Kidney (tissue), 14 donors: ENCODE results near the gene IPP. TPM values are rescaled to one million over a fixed set of nuclear protein-coding genes. Genes with fewer than 3 reads are reported as not detected.
"Not testable (repeated sequence)": the region's sequence is repeated elsewhere in the genome, so short reads cannot be mapped to it uniquely, and the experiment has no call there.

Experiments used
- DNase-seq, 5 donors: peaks; one replicate each; pipeline ENCODE4 v3.0.0-alpha.2; 2013 to 2020
- FAIRE-seq: peaks from 2 replicates; lab custom pipeline; 2012; peaks lifted over from hg19 to GRCh38; lab: Jason Lieb, UNC
- H3K27ac ChIP-seq, 2 donors: one replicate each; pipeline ENCODE4 v1.7.0; 2013; ENCODE audit warnings: low read depth in 2 of 2, low read length in 2 of 2, inconsistent platforms in 1 of 2
- H3K27me3 ChIP-seq: one replicate; pipeline ENCODE4 v1.7.1; 2013; ENCODE audit warnings: low read length, inconsistent platforms; ENCODE audit not compliant: control insufficient read depth, insufficient read depth
- H3K36me3 ChIP-seq, 3 donors: one replicate each; pipeline versions ENCODE4 v1.7.0 to v1.7.1; 2013; ENCODE audit warnings: low read length in 3 of 3, control low read depth in 1 of 3, inconsistent platforms in 1 of 3; ENCODE audit not compliant: insufficient read depth in 3 of 3, control insufficient read depth in 2 of 3
- H3K4me1 ChIP-seq, 3 donors: one replicate each; pipeline versions ENCODE4 v1.7.0 to v1.7.1; 2013; ENCODE audit warnings: low read length in 3 of 3, inconsistent platforms in 1 of 3, low read depth in 1 of 3; ENCODE audit not compliant: control insufficient read depth in 2 of 3, insufficient read depth in 2 of 3
- H3K4me3 ChIP-seq, 3 donors: one replicate each; pipeline versions ENCODE4 v1.7.0 to v1.8.1; 2013; ENCODE audit warnings: low read length in 3 of 3, control low read depth in 1 of 3, inconsistent platforms in 1 of 3
- H3K9ac ChIP-seq, 3 donors: one replicate each; pipeline versions ENCODE4 v1.7.0 to v1.7.1; 2013; ENCODE audit warnings: low read length in 3 of 3, control low read depth in 1 of 3, inconsistent platforms in 1 of 3
- H3K9me3 ChIP-seq, 3 donors: one replicate each; pipeline versions ENCODE4 v1.7.0 to v1.7.1; 2013; ENCODE audit warnings: low read length in 3 of 3, control low read depth in 1 of 3, inconsistent platforms in 1 of 3; ENCODE audit not compliant: control insufficient read depth in 2 of 3, insufficient read depth in 1 of 3
- intact Hi-C: fragments of 100-400 bp; cut with DNase I; formaldehyde crosslinking; loops from one replicate; pipeline ENCODE4 v1.11.1; 2022
- polyA plus RNA-seq: library from polyadenylated mRNA; stranded (reverse); fragments of 350-450 nt; fragmentation: Illumina TruSeq; extraction: RNeasy Lipid Tissue Mini Kit (QIAGEN cat#74804); gene quantifications from one replicate; pipeline ENCODE4 v1.2.3, GENCODE V29; 2014; ENCODE audit warnings: low read depth, low replicate concordance; ENCODE audit not compliant: insufficient read depth
- total RNA-seq: library from RNA; stranded (reverse); fragmentation: NEBNext Ultra II Directional; extraction: Animal tissue kit (Norgen Biotek cat#: 25700); gene quantifications from one replicate; pipeline ENCODE4 v1.2.1, GENCODE V29; 2021
- TF ChIP-seq, protein P1 (sequence below): IDR thresholded peaks from 3 replicates; pipeline ENCODE4 v1.5.1; 2012; ENCODE audit warnings: mild to moderate bottlenecking, moderate library complexity, borderline replicate concordance; ENCODE audit not compliant: insufficient read depth; ENCODE audit errors: extremely low read depth
- donor health status: control.
- donor health status: control.
- donor health status: control.
- donor health status: control.
- donor health status: control.
- donor health status: DM: yes; HTN: yes; CAD: no.
- donor health status: Normal renal cell carcinoma (clear cell type).

Gene IPP
- total and polyA plus RNA-seq, 2 donors from 2014 or later: 6.3 to 20.0 TPM

DNA sequence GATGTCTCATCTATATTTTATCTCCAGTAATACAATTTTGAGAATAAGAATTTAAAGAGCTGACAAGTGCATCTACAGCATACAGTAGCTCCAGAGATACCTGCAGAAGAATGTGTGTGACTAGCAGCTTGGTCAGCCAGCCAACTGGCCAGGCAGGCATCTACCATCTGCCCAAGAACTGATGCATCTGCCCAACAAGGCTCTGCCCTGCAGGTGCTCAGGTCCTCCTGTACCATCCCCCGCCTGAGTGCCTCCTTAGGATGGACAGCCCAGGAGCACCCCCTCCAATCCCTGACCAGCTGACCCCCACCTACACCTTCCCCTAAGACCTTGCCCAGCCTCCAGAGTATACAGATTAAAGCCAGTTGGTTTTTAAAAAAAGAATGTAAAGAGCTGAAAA, 32.2 kb downstream of the IPP start:
- TF ChIP-seq, protein P1, sequence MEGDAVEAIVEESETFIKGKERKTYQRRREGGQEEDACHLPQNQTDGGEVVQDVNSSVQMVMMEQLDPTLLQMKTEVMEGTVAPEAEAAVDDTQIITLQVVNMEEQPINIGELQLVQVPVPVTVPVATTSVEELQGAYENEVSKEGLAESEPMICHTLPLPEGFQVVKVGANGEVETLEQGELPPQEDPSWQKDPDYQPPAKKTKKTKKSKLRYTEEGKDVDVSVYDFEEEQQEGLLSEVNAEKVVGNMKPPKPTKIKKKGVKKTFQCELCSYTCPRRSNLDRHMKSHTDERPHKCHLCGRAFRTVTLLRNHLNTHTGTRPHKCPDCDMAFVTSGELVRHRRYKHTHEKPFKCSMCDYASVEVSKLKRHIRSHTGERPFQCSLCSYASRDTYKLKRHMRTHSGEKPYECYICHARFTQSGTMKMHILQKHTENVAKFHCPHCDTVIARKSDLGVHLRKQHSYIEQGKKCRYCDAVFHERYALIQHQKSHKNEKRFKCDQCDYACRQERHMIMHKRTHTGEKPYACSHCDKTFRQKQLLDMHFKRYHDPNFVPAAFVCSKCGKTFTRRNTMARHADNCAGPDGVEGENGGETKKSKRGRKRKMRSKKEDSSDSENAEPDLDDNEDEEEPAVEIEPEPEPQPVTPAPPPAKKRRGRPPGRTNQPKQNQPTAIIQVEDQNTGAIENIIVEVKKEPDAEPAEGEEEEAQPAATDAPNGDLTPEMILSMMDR: no peak
- Histone ChIP-seq H3K36me3 (peaks cover 3 to 6% (median 4%) of the 10 kb centered on the region in 3 donors), H3K9me3 (no peaks in the 10 kb centered on the region), H3K4me3 (no peak overlapping the region), H3K27me3 (no peaks in the 10 kb centered on the region), H3K9ac (no peak overlapping the region), H3K4me1 (no peaks in the 10 kb centered on the region), H3K27ac (no peak overlapping the region)
- intact Hi-C loops: no loop called here
- FAIRE-seq (no peak), DNase-seq (no peak)

DNA sequence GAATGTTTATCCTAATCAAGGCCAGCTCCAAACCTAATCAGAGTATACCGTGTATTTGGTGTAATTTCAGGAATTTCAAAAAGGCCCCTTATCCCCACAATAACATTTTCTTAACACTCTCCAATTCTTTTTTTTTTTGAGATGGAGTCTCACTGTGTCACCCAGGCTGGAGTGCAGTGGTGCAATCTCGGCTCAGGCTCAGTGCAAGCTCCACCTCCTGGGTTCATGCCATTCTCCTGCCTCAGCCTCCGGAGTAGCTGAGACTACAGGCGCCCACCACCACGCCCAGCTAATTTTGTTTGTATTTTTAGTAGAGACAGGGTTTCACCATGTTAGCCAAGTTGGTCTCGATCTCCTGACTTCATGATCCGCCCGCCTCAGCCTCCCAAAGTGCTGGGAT, 33.1 kb downstream of the IPP start:
- H3K27me3 ChIP-seq, intact Hi-C loops, H3K9ac ChIP-seq, H3K27ac ChIP-seq, H3K4me3 ChIP-seq, H3K9me3 ChIP-seq, FAIRE-seq, H3K4me1 ChIP-seq, DNase-seq, H3K36me3 ChIP-seq: not testable (repeated sequence)

DNA sequence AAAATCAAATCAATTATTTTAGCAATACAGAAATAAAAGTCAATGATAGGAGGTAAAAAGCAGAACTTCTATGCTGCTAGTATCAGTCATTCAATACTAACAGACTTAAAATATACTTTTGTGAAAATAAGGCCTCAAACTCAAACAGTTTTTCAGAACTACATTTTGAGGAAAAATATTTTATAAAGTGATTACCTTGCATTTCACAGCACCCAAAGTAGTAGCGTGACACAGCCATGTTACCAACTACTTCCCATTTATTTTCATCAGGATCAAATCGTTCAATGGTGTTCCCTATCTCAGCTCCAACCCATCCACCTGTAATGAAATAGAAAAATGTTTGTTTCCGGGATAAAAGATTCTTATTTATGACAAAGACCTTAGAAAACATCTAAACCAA, 33.8 kb downstream of the IPP start:
- Histone ChIP-seq H3K4me1 (no peaks in the 10 kb centered on the region), H3K9me3 (no peaks in the 10 kb centered on the region), H3K4me3 (no peak overlapping the region), H3K9ac (no peak overlapping the region), H3K36me3 (peaks cover 3 to 6% (median 4%) of the 10 kb centered on the region in 3 donors), H3K27me3 (no peaks in the 10 kb centered on the region), H3K27ac (no peak overlapping the region)
- FAIRE-seq (no peak), DNase-seq (no peak)
- intact Hi-C loops: no loop called here
- TF ChIP-seq, protein P1: no peak

DNA sequence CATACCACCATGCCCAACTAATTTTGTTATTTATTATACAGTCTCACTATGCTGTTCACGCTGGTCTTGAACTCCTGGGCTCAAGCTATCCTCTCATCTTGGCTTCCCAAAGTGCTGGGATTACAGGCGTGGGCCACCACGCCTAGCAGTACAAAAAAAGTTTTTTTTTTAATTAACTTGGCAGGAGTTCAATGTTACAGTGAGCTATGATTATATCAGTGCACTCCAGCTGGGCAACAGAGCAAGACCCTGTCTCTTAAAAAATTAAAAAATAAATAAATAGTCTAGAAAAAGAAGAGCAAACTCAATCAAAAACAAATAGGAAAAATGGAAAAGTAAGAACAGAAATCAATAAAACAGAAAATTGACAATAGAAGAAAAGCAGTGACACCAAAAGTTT, 36.7 kb downstream of the IPP start:
- Histone ChIP-seq H3K9me3 (no peaks in the 10 kb centered on the region), H3K4me3 (no peak overlapping the region), H3K4me1 (no peaks in the 10 kb centered on the region), H3K27me3 (no peaks in the 10 kb centered on the region), H3K9ac (no peak overlapping the region), H3K27ac (no peak overlapping the region), H3K36me3 (peaks cover 3 to 6% (median 3%) of the 10 kb centered on the region in 3 donors)
- TF ChIP-seq, protein P1: no peak
- no peak for FAIRE-seq
- intact Hi-C loops: no loop called here
- no peak for DNase-seq
